Hypothalamus (tissue), 51 donors: ENCODE data around the gene SLC2A14.
"Not testable (repeated sequence)": the region's sequence is repeated elsewhere in the genome, so short reads cannot be mapped to it uniquely, and the experiment has no call there.

Experiments used
- DNase-seq, 51 donors: peaks; one replicate each; lab custom pipeline; 2025; lab: John Stamatoyannopoulos, UW

SLC2A14 gene

GRCh38 chr12:7835766-7836165 lies 36.9 kb downstream of the SLC2A14 start:
- DNase-seq: no peak

DNA sequence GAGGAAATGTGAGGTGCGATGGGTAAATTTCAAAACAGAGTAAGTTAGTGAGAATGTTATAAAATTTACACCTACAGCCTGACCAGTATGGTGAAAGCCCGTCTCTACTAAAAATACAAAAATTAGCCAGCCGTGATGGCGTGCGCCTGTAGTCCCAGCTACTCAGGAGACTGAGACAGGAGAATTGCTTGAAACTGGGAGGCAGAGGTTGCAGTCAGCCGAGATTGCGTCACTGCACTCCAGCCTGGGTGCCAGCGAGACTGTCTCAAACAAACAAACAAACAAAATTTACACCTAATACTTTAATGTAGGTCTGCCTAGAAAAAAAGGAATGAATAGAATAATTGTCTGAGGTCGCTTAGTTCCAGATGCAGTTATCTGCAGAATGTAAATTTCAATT lies 37.6 kb downstream of the SLC2A14 start:
- DNase-seq: no peak

DNA sequence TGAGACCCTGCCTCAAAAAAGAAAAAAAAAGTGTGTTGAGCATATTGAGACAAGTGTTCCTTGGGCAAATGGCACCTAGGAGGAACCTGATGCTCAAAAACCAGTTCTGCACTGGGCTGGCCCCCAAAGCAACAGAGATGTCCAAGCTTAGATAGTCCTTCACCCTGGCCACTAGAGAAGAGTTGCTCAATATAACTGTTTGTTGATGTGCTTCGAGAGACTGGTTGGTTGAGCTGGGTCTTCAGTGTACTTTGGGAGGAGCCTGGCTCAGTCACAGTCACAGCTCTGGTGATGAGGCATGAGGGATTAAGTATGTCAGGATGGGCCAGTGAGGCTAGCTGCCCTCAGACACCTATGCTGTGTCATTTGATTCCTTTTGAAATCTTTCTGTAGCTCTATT lies 38.0 kb downstream of the SLC2A14 start:
- DNase-seq: no peak

GRCh38 chr12:7833831-7834230 lies 38.9 kb downstream of the SLC2A14 start:
- no peak for DNase-seq

GRCh38 chr12:7833201-7833600 lies 39.5 kb downstream of the SLC2A14 start:
- DNase-seq: not testable (repeated sequence)

DNA sequence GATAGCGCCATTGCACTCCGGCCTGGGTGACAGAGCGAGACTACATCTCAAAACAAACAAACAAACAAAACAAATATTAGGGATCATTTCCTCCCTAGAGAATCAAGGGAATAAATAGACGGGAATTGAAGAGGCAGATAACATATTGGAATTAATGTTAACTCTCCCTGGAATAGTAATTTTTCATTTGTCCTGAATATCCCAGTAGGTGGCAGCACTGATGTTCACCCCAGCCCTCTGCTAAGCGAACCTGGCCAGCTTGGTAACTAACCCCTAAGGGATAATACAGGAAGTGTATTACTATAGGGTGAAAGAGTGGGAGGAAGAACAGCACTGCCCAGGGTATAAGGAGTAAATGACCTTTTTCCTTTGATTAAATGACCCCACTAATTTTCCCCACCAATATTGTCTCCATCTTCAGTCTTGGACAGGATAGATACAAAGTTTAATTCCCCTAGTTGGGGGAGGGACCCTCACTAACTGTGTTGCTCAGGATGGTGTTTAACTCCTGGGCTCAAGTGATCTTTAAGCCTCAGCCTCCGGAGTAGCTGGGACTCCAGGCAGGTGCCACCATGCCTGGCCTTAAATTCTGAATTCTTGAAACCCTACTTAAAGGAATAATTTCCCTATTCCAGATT lies 40.5 kb downstream of the SLC2A14 start:
- DNase-seq: peak in 5 of 51 donors; percentile 1 to 5 (median 2)

GRCh38 chr12:7829737-7830136 lies 43.0 kb downstream of the SLC2A14 start:
- DNase-seq: not testable (repeated sequence)

GRCh38 chr12:7825754-7826153 lies 47.0 kb downstream of the SLC2A14 start:
- DNase-seq: not testable (repeated sequence)

DNA sequence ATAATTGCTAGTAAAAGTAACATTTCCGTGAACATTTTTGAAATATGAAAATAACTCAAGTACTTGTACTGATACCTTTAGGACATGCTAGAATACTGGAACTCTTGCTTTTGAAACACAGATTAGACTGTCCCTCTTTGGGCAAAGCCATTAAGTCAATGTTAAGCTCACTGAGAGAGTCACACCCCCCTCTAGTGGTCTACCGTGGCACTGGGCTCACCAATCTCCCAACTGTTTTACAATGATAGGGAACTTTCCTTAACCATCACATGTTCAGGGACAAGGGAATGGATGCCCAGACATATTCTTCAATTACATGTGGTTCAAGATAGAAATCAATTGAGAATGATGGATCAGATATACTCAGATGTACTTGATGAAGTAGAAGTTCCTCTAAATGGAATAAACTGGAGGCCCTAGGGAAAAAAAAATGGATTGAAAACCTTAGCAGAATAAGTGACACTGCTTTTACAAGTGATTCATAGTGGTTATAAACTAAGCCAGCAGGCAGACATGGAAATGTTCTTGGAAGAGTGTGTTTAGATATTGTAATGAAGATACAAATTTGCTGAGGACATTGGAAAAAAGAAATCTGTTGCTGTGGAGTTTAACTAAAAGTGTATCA lies 65.7 kb downstream of the SLC2A14 start:
- peak in 34 of 51 donors; percentile 0 to 49 (median 18) for DNase-seq

- not testable (repeated sequence) for DNase-seq
Measured at GRCh38 chr12:7806319-7806718, 66.4 kb downstream of the SLC2A14 start.

GRCh38 chr12:7801460-7801859 lies 71.3 kb downstream of the SLC2A14 start:
- DNase-seq: no peak

DNA sequence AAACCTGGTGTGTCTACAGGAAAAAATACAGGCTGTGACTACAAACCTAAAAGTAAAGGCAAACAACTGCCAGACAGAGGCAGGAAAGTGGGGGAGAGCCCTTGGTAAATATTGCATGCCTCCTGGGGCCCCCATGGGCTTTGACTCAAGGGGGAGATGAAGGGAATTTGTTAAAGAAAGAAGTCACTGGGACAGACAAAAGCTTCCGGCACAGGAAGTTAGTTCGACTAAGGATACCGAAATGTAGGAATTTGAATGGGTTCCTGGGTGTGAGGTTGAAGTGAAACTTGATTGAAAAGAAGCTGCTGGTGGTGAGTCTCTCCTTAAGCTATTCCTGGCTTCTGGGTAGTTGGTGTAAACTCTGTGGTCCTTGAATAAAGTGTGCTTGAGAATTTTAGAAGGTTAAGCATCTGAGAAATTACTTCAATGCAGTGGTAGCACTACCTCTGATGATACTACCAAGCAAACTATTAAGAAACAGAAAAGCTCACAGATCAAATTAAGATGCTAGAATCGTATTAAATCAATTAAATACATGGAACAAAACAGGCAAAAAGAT lies 73.9 kb downstream of the SLC2A14 start:
- DNase-seq: not testable (repeated sequence)

GRCh38 chr12:7797698-7798398 lies 74.9 kb downstream of the SLC2A14 start:
- DNase-seq: no peak

- not testable (repeated sequence) for DNase-seq
Measured at GRCh38 chr12:7797269-7797668, 75.4 kb downstream of the SLC2A14 start.

GRCh38 chr12:7793211-7793610 lies 79.5 kb downstream of the SLC2A14 start:
- DNase-seq: no peak

GRCh38 chr12:7788884-7789528 lies 83.7 kb downstream of the SLC2A14 start, which contains the start of gene NANOG:
NANOG (plus strand) TSS chr12:7789402; CDS start chr12:7789615, 213 bp downstream.
- DNase-seq: not testable (repeated sequence)

- DNase-seq: no peak
Measured at GRCh38 chr12:7788294-7788660, 84.4 kb downstream of the SLC2A14 start.

DNA sequence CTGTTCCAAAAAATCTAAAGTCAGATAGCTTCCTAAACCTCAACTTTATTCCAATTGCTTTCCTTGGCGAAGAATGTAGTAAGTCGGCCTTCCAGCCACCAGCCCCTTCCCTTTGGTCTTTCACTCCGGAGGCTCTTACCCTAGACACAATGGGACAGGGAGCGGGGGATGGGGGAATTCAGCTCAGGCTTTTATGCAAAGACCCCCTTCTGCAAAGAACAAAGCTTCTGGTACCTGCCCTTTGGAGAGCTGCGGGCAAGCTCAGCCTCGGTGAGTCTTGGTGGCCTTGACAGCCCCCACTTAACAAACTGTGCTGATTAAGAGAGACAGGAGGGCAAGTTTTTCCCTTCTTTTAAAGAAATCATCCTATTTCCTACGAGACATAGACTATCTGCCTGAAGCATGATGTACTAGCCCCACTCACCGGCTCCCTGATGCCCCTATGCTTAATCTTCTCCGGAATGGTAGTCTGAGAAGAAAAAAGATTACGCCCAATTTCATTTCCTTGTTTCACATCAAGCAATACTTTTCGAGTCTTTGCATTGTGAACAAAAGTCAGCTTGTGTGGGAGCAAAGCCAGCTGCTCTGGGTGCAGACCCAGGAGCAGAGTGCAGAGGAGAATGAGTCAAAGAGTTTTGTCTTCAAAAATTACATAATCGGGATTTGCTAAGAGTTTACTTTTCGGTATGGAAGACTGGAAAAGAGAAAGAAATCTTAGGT lies 85.0 kb downstream of the SLC2A14 start:
- DNase-seq: no peak

DNA sequence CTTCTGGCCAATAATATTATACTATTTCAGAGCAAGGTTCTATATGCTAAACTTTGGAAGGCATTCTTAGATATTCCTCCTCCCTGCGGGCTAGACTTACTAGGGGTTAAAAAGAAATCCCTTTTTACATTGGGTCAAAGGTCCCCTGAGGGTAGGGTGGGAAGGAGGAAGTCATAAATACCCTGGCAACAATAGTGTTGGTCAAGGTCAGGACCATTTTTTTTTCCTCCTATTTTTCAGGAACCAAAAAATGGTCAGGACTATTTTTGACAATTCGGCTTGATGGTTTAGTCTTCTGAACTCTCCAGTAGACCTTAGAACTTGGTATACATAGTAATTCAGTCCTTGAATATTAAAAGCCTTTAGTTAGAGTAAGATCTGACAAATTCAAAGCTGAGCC lies 88.0 kb downstream of the SLC2A14 start:
- no peak for DNase-seq

DNA sequence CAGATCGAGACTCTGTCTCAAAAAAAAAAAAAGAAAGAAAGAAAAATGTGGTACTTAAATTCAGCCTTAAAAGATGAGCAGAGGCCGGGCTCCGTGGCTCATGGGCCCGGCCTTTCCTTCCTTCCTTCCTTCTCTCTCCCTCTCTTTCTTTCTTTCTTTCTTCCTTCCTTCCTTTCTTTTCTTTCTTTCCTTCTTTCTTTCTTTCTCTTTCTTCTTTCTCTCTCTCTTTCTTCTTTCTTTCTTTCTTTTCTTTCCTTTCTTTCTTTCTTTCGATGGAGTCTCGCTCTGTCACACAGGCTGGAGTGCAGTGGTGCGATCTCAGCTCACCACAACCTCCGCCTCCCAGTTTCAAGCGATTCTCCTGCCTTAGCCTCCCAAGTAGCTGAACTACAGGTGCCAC lies 89.3 kb downstream of the SLC2A14 start:
- not testable (repeated sequence) for DNase-seq
